ENCODE measurements around the gene UBE2D4.
"Not testable (repeated sequence)": the region's sequence is repeated elsewhere in the genome, so short reads cannot be mapped to it uniquely, and the experiment has no call there.

Gene UBE2D4

GRCh38 chr7:43956027-43956426 lies 29.8 kb downstream of the UBE2D4 start:
- H3K23ac ChIP-seq (ENCODE audit: low read length) = no peak overlapping the region
- H2AFZ ChIP-seq (ENCODE audit: insufficient read depth, low read length, poor library complexity) = no peak overlapping the region
- no peaks in the 10 kb centered on the region for H3K27me3 ChIP-seq (ENCODE audit: insufficient read depth, low read length)
- no peaks in the 10 kb centered on the region for H3K9me3 ChIP-seq (ENCODE audit: insufficient read depth, low read depth, low read length)
- no CpG with 5 or more reads among the region's 3 CpGs for WGBS (ENCODE audit: extremely low coverage, insufficient coverage, insufficient read length)
- H4K8ac ChIP-seq (ENCODE audit: low read depth, low read length) = no peak overlapping the region
- H3K9ac ChIP-seq (ENCODE audit: low read length) = no peak overlapping the region
- H3K27ac ChIP-seq (ENCODE audit: low read depth, low read length) = no peak overlapping the region
- H3K4ac ChIP-seq (ENCODE audit: low read depth, low read length) = no peak overlapping the region
- H2BK5ac ChIP-seq (ENCODE audit: low read depth, low read length, poor library complexity) = no peak overlapping the region
- H3K18ac ChIP-seq (ENCODE audit: low read length) = no peak overlapping the region
- H3K36me3 ChIP-seq (ENCODE audit: control insufficient read depth in 1 of 2, insufficient read depth in 2 of 2, low read length in 2 of 2) = no peaks in the 10 kb centered on the region
- DNase-seq = no peak
- H3K79me2 ChIP-seq (ENCODE audit: control insufficient read depth, insufficient read depth, low read length, poor library complexity) = no peaks in the 10 kb centered on the region
- no peak overlapping the region for H4K12ac ChIP-seq (ENCODE audit: low read depth, low read length)
- no peak overlapping the region for H3K4me2 ChIP-seq (ENCODE audit: low read length)
- H3K14ac ChIP-seq (ENCODE audit: low read length) = no peak overlapping the region
- H4K91ac ChIP-seq (ENCODE audit: low read depth, low read length) = no peak overlapping the region
- no peak overlapping the region for H2BK12ac ChIP-seq (ENCODE audit: low read length)
- H3K4me3 ChIP-seq (ENCODE audit: low read depth, low read length) = no peak overlapping the region
- H3K4me1 ChIP-seq (ENCODE audit: control insufficient read depth in 1 of 2, insufficient read depth in 2 of 2, low read length in 2 of 2) = no peaks in the 10 kb centered on the region
- H2AK5ac ChIP-seq (ENCODE audit: low read length) = no peak overlapping the region
- H2BK120ac ChIP-seq (ENCODE audit: insufficient read depth, low read length, poor library complexity) = no peak overlapping the region
- no peaks in the 10 kb centered on the region for H3K79me1 ChIP-seq (ENCODE audit: low read length)

- H3K4me1 ChIP-seq (ENCODE audit: control insufficient read depth in 1 of 2, insufficient read depth in 2 of 2, low read length in 2 of 2) = no peaks in the 10 kb centered on the region
- no peak overlapping the region for H2BK5ac ChIP-seq (ENCODE audit: low read depth, low read length, poor library complexity)
- H3K79me2 ChIP-seq (ENCODE audit: control insufficient read depth, insufficient read depth, low read length, poor library complexity) = no peaks in the 10 kb centered on the region
- no peaks in the 10 kb centered on the region for H3K79me1 ChIP-seq (ENCODE audit: low read length)
- no peak overlapping the region for H3K4me2 ChIP-seq (ENCODE audit: low read length)
- H3K14ac ChIP-seq (ENCODE audit: low read length) = no peak overlapping the region
- no peak overlapping the region for H3K9ac ChIP-seq (ENCODE audit: low read length)
- no peak overlapping the region for H3K23ac ChIP-seq (ENCODE audit: low read length)
- no peak overlapping the region for H3K4me3 ChIP-seq (ENCODE audit: low read depth, low read length)
- no peak overlapping the region for H3K4ac ChIP-seq (ENCODE audit: low read depth, low read length)
- H3K9me3 ChIP-seq (ENCODE audit: insufficient read depth, low read depth, low read length) = no peaks in the 10 kb centered on the region
- H3K36me3 ChIP-seq (ENCODE audit: control insufficient read depth in 1 of 2, insufficient read depth in 2 of 2, low read length in 2 of 2) = no peaks in the 10 kb centered on the region
- no peak overlapping the region for H2AK5ac ChIP-seq (ENCODE audit: low read length)
- H3K18ac ChIP-seq (ENCODE audit: low read length) = no peak overlapping the region
- H2AFZ ChIP-seq (ENCODE audit: insufficient read depth, low read length, poor library complexity) = no peak overlapping the region
- H3K27ac ChIP-seq (ENCODE audit: low read depth, low read length) = no peak overlapping the region
- no peak overlapping the region for H2BK120ac ChIP-seq (ENCODE audit: insufficient read depth, low read length, poor library complexity)
- H4K91ac ChIP-seq (ENCODE audit: low read depth, low read length) = no peak overlapping the region
- no peak overlapping the region for H4K8ac ChIP-seq (ENCODE audit: low read depth, low read length)
- H2BK12ac ChIP-seq (ENCODE audit: low read length) = no peak overlapping the region
- no peak overlapping the region for H4K12ac ChIP-seq (ENCODE audit: low read depth, low read length)
- DNase-seq = no peak
- no peaks in the 10 kb centered on the region for H3K27me3 ChIP-seq (ENCODE audit: insufficient read depth, low read length)
- WGBS (ENCODE audit: extremely low coverage, insufficient coverage, insufficient read length) = no CpG with 5 or more reads among the region's 1 CpG
These were observed 34.7 kb downstream of the UBE2D4 start for GRCh38 chr7:43960933-43961332.

- H3K4me2 ChIP-seq (ENCODE audit: low read length); H3K23ac ChIP-seq (ENCODE audit: low read length); H3K4me3 ChIP-seq (ENCODE audit: low read depth, low read length); H3K9me3 ChIP-seq (ENCODE audit: insufficient read depth, low read depth, low read length); H3K4me1 ChIP-seq (ENCODE audit: control insufficient read depth in 1 of 2, insufficient read depth in 2 of 2, low read length in 2 of 2); H3K27me3 ChIP-seq (ENCODE audit: insufficient read depth, low read length); H2AFZ ChIP-seq (ENCODE audit: insufficient read depth, low read length, poor library complexity); H3K18ac ChIP-seq (ENCODE audit: low read length); H3K79me1 ChIP-seq (ENCODE audit: low read length); H2BK5ac ChIP-seq (ENCODE audit: low read depth, low read length, poor library complexity); H2AK5ac ChIP-seq (ENCODE audit: low read length); H3K14ac ChIP-seq (ENCODE audit: low read length); H2BK120ac ChIP-seq (ENCODE audit: insufficient read depth, low read length, poor library complexity); H3K36me3 ChIP-seq (ENCODE audit: control insufficient read depth in 1 of 2, insufficient read depth in 2 of 2, low read length in 2 of 2); H2BK12ac ChIP-seq (ENCODE audit: low read length); DNase-seq; H3K4ac ChIP-seq (ENCODE audit: low read depth, low read length); H3K79me2 ChIP-seq (ENCODE audit: control insufficient read depth, insufficient read depth, low read length, poor library complexity); H3K9ac ChIP-seq (ENCODE audit: low read length); H4K91ac ChIP-seq (ENCODE audit: low read depth, low read length); H4K12ac ChIP-seq (ENCODE audit: low read depth, low read length); H4K8ac ChIP-seq (ENCODE audit: low read depth, low read length); H3K27ac ChIP-seq (ENCODE audit: low read depth, low read length): not testable (repeated sequence)
- WGBS (ENCODE audit: extremely low coverage, insufficient coverage, insufficient read length) = no CpG with 5 or more reads among the region's 3 CpGs
These were observed 40.2 kb downstream of the UBE2D4 start for GRCh38 chr7:43966392-43966791.

- not testable (repeated sequence) for H4K91ac ChIP-seq (ENCODE audit: low read depth, low read length)
- WGBS (ENCODE audit: extremely low coverage, insufficient coverage, insufficient read length) = no CpG with 5 or more reads among the region's 20 CpGs
These were observed 42.2 kb downstream of the UBE2D4 start for GRCh38 chr7:43968172-43969040.

More at GRCh38 chr7:43968172-43969040, 42.2 kb downstream of the UBE2D4 start:
- H3K23ac ChIP-seq (ENCODE audit: low read length); H4K8ac ChIP-seq (ENCODE audit: low read depth, low read length); H3K4me1 ChIP-seq (ENCODE audit: control insufficient read depth in 1 of 2, insufficient read depth in 2 of 2, low read length in 2 of 2); H3K27me3 ChIP-seq (ENCODE audit: insufficient read depth, low read length); H4K12ac ChIP-seq (ENCODE audit: low read depth, low read length); H3K27ac ChIP-seq (ENCODE audit: low read depth, low read length); H3K4me2 ChIP-seq (ENCODE audit: low read length); H2BK12ac ChIP-seq (ENCODE audit: low read length); H3K14ac ChIP-seq (ENCODE audit: low read length); H3K4ac ChIP-seq (ENCODE audit: low read depth, low read length); H3K9me3 ChIP-seq (ENCODE audit: insufficient read depth, low read depth, low read length); H3K4me3 ChIP-seq (ENCODE audit: low read depth, low read length); DNase-seq; H3K18ac ChIP-seq (ENCODE audit: low read length); H2BK5ac ChIP-seq (ENCODE audit: low read depth, low read length, poor library complexity); H2AK5ac ChIP-seq (ENCODE audit: low read length); H2BK120ac ChIP-seq (ENCODE audit: insufficient read depth, low read length, poor library complexity); H2AFZ ChIP-seq (ENCODE audit: insufficient read depth, low read length, poor library complexity); H3K79me2 ChIP-seq (ENCODE audit: control insufficient read depth, insufficient read depth, low read length, poor library complexity); H3K79me1 ChIP-seq (ENCODE audit: low read length); H3K36me3 ChIP-seq (ENCODE audit: control insufficient read depth in 1 of 2, insufficient read depth in 2 of 2, low read length in 2 of 2); H3K9ac ChIP-seq (ENCODE audit: low read length): not testable (repeated sequence)

All from trophoblast cell (in vitro differentiated cells and primary cell).